Activated CD4-positive, alpha-beta T cell treated with anti-CD3 and anti-CD28 coated beads for 1 hour (primary cell): ENCODE results near the gene DEGS2.

Experiments used
- DNase-seq: peaks from one replicate; pipeline ENCODE4 v3.0.0-alpha.2; 2020

DEGS2 gene

DNA sequence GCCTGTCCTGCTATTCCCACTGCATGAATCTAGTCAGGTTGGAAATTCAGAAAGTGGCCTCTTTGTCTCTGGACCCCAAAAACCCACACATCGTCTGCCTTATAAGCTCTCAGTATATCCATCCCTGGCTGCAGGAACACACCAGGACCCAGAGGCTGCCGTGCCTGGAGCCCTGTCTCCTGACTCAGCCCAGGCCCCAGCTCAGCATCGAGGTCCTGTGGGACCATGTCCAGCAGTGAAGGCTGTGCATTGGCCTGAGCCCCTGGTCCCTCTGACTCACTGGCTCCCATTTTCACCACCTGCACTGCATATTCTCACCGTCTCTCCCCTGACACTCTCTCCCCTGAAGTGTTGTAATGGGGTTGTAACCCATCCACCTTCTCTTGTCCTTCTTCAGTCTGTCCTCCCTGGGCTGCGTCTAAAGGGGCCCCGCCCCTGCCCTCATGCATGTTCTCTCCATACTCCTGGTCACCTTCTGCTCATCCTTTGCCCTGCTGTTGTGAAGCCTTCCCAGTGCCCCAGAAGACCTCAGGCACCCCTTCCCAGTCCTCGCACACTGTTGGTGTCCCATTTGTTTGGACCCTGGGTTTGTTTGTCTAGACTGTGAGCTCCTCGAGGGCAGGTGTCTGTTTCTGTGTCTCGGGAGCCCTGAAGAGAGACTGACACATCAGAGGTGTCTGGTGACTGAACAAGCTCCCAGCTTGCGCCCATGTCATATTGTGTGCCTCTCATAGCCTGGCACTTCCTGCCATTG, 50.4 kb downstream of the DEGS2 start:
- no peak for DNase-seq

- DNase-seq: peak; percentile 81
Observed at GRCh38 chr14:100108042-100108825, 51.2 kb downstream of the DEGS2 start.

DNA sequence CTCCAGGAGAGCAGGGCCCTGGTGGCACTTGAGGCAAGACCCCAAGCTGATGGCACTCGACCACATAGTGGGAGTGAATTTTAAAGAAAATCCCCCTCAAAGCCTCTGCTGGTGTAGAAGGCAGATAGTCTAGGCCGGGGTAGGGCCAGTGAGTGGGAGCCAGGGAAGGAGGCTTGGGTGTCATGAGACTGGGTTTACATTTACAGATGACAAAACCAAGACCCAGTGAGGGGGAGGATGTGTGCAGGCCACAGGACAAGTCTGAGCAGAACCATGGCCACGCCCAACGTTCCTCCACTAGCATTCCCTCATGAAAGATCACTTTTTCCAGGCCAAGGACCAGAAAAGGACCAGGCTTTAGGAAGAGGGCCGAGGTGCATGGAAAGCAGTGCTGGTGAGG, 52.2 kb downstream of the DEGS2 start:
- DNase-seq: no peak

DNA sequence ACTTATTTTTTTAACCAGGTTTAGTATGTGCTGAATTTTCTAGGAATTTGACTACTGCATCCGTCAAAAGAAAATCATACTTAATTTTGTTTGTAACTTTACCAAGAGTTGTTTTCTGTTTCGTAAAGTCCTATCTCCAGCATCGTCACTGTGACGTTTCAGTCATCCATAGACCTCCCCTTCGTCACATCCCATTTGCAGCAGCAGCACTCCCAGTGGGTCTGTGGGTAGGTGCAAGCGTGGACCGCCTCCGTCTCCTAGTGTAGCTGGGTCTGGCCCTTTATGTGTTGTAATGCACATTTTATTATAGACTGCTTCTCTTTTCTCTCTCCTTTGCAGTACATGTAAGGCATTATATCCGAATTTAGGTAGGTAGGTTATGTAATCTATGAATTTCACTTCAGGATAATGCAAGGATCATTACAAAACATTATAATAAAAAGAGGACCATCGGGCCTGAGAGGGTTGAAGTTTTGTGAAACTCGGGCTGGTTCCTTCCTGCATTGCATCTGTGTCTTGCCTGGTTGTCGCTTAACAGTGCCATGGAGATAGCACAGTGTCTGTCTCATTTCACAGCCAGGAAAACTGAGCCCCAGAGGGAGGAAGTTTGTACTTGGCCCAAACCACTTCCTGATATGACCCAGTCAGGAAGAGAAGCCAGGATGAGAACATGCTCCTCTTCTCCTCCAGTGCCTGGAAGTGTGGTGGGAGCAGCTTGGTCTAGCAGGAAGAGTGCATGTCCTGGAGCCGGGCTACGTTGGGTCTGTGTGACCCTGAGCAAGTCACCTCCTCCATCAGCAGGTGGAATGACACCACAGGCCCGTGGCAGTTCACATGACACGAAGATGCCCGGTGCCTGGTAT, 53.0 kb downstream of the DEGS2 start:
- DNase-seq: no peak

- no peak for DNase-seq
Observed at GRCh38 chr14:100105357-100106169, 53.9 kb downstream of the DEGS2 start.

GRCh38 chr14:100104523-100105300, 54.7 kb downstream of the DEGS2 start:
- DNase-seq: no peak

DNA sequence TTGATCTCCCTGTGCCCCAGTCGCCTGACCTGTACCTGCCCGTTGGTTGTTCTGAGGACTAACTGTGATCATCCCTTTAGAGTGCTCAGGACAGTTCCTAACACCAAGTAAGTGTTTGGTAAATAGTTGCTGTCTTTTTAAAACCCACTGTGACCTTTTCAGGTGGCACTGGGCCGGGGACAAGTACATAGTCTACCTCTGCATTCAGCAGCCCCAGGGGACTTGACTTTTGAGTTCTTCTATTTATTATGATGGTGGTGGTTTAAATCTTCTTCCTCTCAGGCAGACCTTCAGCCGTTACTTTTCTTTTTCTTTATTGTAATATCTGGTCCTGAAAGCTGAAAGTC, 55.5 kb downstream of the DEGS2 start:
- DNase-seq: no peak

DNA sequence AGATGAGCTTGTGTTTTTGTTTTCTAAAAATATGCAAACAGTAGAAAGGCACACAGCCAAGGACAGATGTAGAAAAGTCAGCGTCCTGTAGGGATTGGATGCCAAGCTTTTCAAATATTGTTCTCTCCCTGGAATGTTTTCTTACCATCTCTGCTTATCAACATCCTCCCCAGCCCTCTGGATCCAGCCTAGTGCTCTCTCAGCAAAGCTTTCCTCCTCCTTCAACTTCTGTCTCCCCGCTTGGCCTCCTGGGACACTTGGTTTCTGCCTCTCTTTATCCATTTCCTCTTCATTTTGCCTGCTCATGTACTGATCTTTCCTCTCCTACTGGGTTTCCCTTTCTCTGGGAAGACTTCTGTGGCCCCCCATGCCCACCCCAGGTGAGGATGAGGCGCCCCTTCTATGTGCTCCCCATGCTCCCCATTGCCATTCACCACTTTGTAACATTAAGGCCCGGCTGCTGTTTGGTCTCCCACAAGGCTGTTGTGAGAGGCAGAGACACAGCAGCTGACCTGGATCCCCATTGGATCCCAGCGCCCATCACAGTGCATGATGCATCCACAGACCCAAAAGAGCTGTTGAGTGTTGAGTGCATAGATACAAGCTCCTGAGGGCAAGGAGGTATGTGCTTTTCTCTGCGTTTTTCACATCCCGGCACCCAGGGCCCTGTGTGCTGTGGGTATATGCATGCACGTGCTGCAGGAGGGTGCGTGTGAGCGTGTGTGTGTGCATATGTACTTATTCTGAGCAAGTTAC, 56.0 kb downstream of the DEGS2 start:
- DNase-seq: no peak

DNA sequence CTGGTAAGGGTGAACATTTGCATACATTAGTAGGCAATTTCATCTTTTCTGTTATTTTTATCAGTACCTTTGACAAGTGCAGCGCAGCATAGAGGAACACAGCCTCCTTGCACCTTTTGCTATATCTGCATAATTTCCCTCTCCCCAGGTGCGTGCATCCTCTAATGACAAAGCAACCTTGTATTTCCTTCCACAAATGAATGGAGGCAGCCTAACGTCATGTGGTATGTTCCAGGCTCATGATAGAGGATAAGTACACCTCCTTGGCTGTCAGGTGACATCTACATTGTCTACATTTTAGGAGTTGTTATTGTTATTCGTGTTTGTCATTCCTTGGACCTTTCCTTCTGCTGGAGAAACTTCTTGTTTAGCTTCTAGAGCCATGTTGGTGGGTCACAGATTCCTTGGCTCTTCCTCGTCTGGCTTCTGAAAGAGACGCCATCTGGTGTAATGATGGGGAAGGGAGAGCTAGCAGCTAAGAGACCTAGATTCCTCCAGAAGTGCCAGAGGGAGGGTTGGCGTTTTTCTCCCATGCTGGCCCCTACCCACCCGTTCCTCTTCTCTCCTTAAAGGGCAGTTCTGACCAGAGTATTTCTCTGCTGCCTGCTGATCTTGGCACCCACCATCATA, 57.2 kb downstream of the DEGS2 start:
- DNase-seq: no peak

- DNase-seq: no peak
Observed at GRCh38 chr14:100100032-100100703, 59.3 kb downstream of the DEGS2 start.

DNA sequence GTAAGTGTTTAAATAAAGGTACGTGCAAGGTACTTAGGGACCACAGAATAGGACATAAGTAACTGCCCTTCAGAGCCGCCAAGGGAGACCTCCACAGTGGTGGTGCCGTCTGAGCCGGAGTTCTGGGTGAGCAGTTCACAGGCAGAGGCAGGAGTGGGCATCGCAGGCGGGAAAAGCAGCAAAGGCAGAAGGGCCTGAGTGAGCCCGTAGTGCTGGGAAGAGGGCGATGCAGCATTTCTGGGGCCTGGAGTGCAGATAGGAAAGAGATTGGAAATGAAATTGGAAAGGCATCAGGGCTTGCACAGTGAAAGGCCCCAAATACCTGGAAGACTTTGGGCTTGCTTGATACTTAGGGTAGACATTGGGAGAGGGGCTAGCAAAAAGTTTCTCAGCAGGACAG, 61.3 kb downstream of the DEGS2 start:
- DNase-seq: no peak

DNA sequence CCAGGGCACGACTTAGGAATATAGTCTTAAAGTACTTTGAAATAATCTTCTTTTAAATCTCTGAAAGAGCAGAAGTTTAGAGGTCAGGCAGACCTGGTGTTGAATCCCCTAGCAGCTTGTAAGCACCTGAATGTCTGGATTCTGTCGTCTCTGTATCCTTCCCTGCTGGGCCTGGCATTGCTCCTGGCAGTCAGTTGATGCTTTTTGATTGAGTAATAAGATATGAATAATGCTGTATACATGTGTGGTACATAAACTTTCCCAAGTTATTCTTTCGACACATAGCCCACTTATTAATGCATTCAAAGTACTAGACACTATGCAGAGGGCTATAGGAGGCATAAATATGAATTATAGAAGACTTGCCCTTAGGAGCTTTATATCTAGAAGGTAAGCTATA, 62.8 kb downstream of the DEGS2 start:
- no peak for DNase-seq
